Common myeloid progenitor, CD34-positive (primary cell): ENCODE data around the gene TRAPPC2.

ENCODE experiments used
- CTCF ChIA-PET: fragments of 350-600 bp; sonication (Branson Sonifier 250); formaldehyde crosslinking; loops from one replicate; lab custom pipeline; 2021; ENCODE audit warnings: antibody characterized with exemption; lab: Charles Lee
- POLR2A ChIA-PET: fragments of 350-600 bp; sonication (Branson Sonifier 250); formaldehyde crosslinking; loops from one replicate; lab custom pipeline; 2021; ENCODE audit warnings: antibody characterized with exemption; lab: Charles Lee
- DNase-seq, 3 donors: peaks; one replicate each; pipeline versions ENCODE4 v3.0.0 to v3.0.0-alpha.2; 2013
- H3K27ac ChIP-seq, 2 experiments: 1 replicate in 1 of 2; 2 replicates in 1 of 2; pipeline ENCODE4 v1.7.0; 2013; ENCODE audit warnings: inconsistent platforms in 2 of 2, low read length in 2 of 2, mild to moderate bottlenecking in 2 of 2, low read depth in 1 of 2, moderate library complexity in 1 of 2; ENCODE audit not compliant: severe bottlenecking in 2 of 2, insufficient read depth in 1 of 2, poor library complexity in 1 of 2
- H3K27me3 ChIP-seq, 5 experiments: replicated peaks in 2 of 5; 1 replicate in 3 of 5; 2 replicates in 2 of 5; pipeline versions ENCODE4 v1.6.1 to v1.7.0; 2013; ENCODE audit warnings: low read length in 4 of 5, mild to moderate bottlenecking in 2 of 5, moderate library complexity in 2 of 5, inconsistent platforms in 1 of 5; ENCODE audit not compliant: insufficient read depth in 5 of 5, control insufficient read depth in 4 of 5
- H3K36me3 ChIP-seq, 4 experiments: 1 replicate in 2 of 4; 2 replicates in 2 of 4; pipeline versions ENCODE4 v1.6.1 to v1.7.0; 2013; ENCODE audit warnings: low read length in 3 of 4, control low read depth in 1 of 4, mild to moderate bottlenecking in 1 of 4; ENCODE audit not compliant: control insufficient read depth in 4 of 4, insufficient read depth in 4 of 4
- H3K4me1 ChIP-seq, 4 experiments: 1 replicate in 3 of 4; 2 replicates in 1 of 4; pipeline versions ENCODE4 v1.6.1 to v1.7.1; 2013; ENCODE audit warnings: low read length in 3 of 4, mild to moderate bottlenecking in 3 of 4, control low read depth in 1 of 4, inconsistent platforms in 1 of 4, moderate library complexity in 1 of 4; ENCODE audit not compliant: control insufficient read depth in 4 of 4, insufficient read depth in 4 of 4; ENCODE audit errors: control extremely low read depth in 1 of 4
- H3K4me3 ChIP-seq, 7 experiments: 1 replicate in 4 of 7; 2 replicates in 3 of 7; pipeline versions ENCODE4 v1.5.1 to v1.7.0; 2013; ENCODE audit warnings: mild to moderate bottlenecking in 7 of 7, low read length in 6 of 7, moderate library complexity in 6 of 7, inconsistent platforms in 2 of 7, low read depth in 2 of 7, control low read depth in 1 of 7; ENCODE audit not compliant: insufficient read depth in 4 of 7, control insufficient read depth in 1 of 7; ENCODE audit errors: extremely low read depth in 1 of 7
- H3K9me3 ChIP-seq, 5 experiments: 1 replicate in 4 of 5; 2 replicates in 1 of 5; pipeline versions ENCODE4 v1.6.1 to v1.7.1; 2013; ENCODE audit warnings: low read length in 4 of 5, mild to moderate bottlenecking in 2 of 5, inconsistent platforms in 1 of 5, low read depth in 1 of 5, moderate library complexity in 1 of 5; ENCODE audit not compliant: control insufficient read depth in 4 of 5, insufficient read depth in 2 of 5; ENCODE audit errors: control extremely low read depth in 1 of 5
- WGBS: methylation state at CpG from one replicate; pipeline ENCODE4 v1.1.5; 2013; ENCODE audit not compliant: insufficient coverage; 5-methylcytosine and 5-hydroxymethylcytosine counted together

TRAPPC2 gene

DNA sequence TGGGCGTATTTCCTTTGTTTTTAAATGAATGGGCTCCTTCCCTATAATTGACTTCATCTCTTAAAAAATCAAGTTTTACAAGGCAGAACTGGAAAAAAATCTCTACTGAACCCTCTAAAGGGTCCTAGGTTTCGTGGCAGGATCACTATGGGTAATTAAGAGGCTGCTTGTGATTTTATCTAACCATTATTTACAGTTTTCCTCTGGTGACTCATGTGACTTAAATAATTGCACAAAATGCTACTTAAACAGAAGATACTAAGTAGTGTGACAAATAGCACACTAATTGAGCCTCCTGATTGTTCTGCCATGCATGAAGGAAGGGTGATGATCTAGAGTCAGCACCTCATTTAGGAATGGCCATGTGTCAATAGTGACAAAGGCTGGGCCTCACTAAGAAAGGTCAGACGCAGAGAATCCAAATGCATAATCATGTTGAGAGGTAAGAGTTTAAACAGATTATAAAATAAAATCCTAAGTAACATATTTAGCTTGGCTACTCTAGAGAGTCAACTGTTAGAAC lies 35.7 kb upstream of the TRAPPC2 start:
- Histone ChIP-seq H3K4me3 (no peak overlapping the region), H3K4me1 (no peaks in the 10 kb centered on the region), H3K27ac (no peak overlapping the region), H3K9me3 (no peaks in the 10 kb centered on the region), H3K36me3 (peaks cover 12 to 53% (median 29%) of the 10 kb centered on the region in 4 experiments), H3K27me3 (no peaks in the 10 kb centered on the region)
- WGBS: no CpG with 5 or more reads among the region's 3 CpGs
- CTCF ChIA-PET: no interaction called here
- POLR2A ChIA-PET: no interaction called here
- DNase-seq: no peak

GRCh38 chrX:13768939-13769338 lies 34.5 kb upstream of the TRAPPC2 start:
- WGBS: 100% methylated on average over 1 of the region's 4 CpGs
- Histone ChIP-seq H3K27ac (no peak overlapping the region), H3K36me3 (peaks cover 12 to 48% (median 24%) of the 10 kb centered on the region in 4 experiments), H3K4me1 (peaks cover 0 to 8% (median 4%) of the 10 kb centered on the region in 4 experiments), H3K27me3 (no peaks in the 10 kb centered on the region), H3K9me3 (no peaks in the 10 kb centered on the region), H3K4me3 (no peak overlapping the region)
- DNase-seq: no peak
- ChIA-PET POLR2A (no interaction called here), CTCF (no interaction called here)

- ChIA-PET POLR2A (no interaction called here), CTCF (interaction anchor here (1.1 kb wide), 1 partner anchor 11 kb away, joined by 4 read pairs; no protein-coding TSS in a partner anchor)
- Histone ChIP-seq H3K9me3 (no peaks in the 10 kb centered on the region), H3K36me3 (peaks cover 13 to 62% (median 29%) of the 10 kb centered on the region in 4 experiments), H3K4me3 (no peak overlapping the region), H3K27ac (no peak overlapping the region), H3K4me1 (peaks cover 0 to 14% (median 6%) of the 10 kb centered on the region in 4 experiments), H3K27me3 (peaks cover 0 to 6% (median 0%) of the 10 kb centered on the region in 5 experiments)
- WGBS: 87% methylated on average over 5 of the region's 6 CpGs
- no peak for DNase-seq
Observed at GRCh38 chrX:13764765-13765164, 30.3 kb upstream of the TRAPPC2 start.

DNA sequence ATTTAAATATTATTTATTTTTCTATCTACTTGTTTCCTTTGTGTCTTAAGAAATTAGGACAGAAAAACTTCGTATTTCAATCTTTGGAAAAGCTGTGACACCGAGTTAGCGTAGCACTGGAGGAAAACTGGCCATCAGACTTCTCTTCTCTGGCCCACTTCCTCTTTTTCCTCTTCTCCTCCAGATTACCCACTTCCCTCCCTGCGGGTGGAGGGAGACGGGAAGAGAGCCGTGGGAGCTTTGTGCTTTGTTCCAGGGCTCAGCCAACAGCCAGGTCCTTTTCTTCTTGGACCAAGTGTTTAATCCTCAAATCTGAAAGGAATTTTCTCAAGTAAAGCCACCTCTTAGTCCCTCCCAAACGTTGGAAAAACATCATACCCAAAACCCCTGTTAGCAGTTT lies 29.9 kb upstream of the TRAPPC2 start:
- ChIA-PET POLR2A (no interaction called here), CTCF (interaction anchor here (1.1 kb wide), 1 partner anchor 11 kb away, joined by 4 read pairs; no protein-coding TSS in a partner anchor)
- Histone ChIP-seq H3K36me3 (peaks cover 14 to 63% (median 27%) of the 10 kb centered on the region in 4 experiments), H3K4me1 (peaks cover 0 to 15% (median 6%) of the 10 kb centered on the region in 4 experiments), H3K9me3 (no peaks in the 10 kb centered on the region), H3K27me3 (peaks cover 0 to 6% (median 0%) of the 10 kb centered on the region in 5 experiments), H3K4me3 (no peak overlapping the region), H3K27ac (no peak overlapping the region)
- WGBS: no CpG with 5 or more reads among the region's 7 CpGs
- DNase-seq: peak in 1 of 3 donors; percentile 19

GRCh38 chrX:13763489-13763888 lies 29.1 kb upstream of the TRAPPC2 start:
- H3K36me3 ChIP-seq: peaks cover 14 to 71% (median 27%) of the 10 kb centered on the region in 4 experiments
- DNase-seq: no peak
- WGBS: 91% methylated on average over 8 of the region's 8 CpGs
- no peak overlapping the region for H3K27ac ChIP-seq
- ChIA-PET CTCF (interaction anchor here (0.5 to 2.4 kb wide), 3 partner anchors 16 to 266 kb away, joined by 3 to 6 read pairs (median 3); partner anchors contain the start of gene GEMIN8), POLR2A (no interaction called here)
- no peak overlapping the region for H3K4me3 ChIP-seq
- no peaks in the 10 kb centered on the region for H3K9me3 ChIP-seq
- H3K27me3 ChIP-seq: peaks cover 0 to 6% (median 0%) of the 10 kb centered on the region in 5 experiments
- peaks cover 0 to 16% (median 7%) of the 10 kb centered on the region in 4 experiments for H3K4me1 ChIP-seq

DNA sequence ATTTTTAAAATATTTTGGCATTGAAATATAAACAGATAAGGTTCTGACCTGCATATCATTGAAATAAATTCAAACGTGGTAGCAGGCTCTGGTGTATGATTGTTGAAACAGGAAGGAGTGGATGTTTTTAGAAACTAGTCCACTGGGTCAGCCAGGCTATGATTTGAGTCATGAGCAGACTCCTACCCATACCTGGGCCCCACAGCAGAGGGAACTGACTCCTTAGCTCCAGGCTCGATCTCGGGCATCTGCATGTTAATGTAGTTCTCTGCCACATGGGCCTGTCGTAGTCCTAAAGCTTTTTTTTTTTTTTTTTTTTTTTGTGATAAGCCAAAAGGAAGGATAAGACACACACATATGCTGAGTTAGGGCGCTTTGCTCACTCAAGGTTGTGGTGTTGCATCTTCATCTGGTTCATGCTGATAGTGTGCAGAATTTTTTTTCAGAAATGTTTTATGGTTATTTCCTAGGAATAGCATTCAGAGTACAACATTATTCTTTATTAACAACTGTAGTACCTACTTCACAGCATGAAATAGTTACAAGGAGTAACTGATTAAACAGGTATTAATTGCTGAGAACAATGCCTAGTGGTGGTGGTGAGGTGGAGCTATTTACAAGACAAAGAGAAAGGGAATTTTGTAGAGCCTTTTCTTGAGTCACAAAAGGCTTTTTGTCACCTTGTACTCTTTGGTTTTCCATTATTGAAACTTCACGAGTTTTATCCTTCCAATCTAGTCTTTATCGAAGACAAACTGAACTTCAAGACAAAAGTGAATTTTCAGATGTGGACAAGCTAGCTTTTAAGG lies 27.4 kb upstream of the TRAPPC2 start:
- POLR2A ChIA-PET: no interaction called here
- WGBS: 83% methylated on average over 1 of the region's 7 CpGs
- Histone ChIP-seq H3K36me3 (peaks cover 10 to 74% (median 26%) of the 10 kb centered on the region in 4 experiments), H3K27ac (no peak overlapping the region), H3K9me3 (no peaks in the 10 kb centered on the region), H3K27me3 (peaks cover 0 to 8% (median 0%) of the 10 kb centered on the region in 5 experiments), H3K4me3 (no peak overlapping the region), H3K4me1 (peaks cover 0 to 16% (median 7%) of the 10 kb centered on the region in 4 experiments)
- CTCF ChIA-PET: interaction anchor here (2.1 to 2.4 kb wide), 3 partner anchors 10 to 15 kb away, joined by 4 to 9 read pairs (median 6); no protein-coding TSS in a partner anchor
- DNase-seq: peak in 1 of 3 donors; percentile 36
